ENCODE data around the gene RNF157.
"Not testable (repeated sequence)": the region's sequence is repeated elsewhere in the genome, so short reads cannot be mapped to it uniquely, and the experiment has no call there.

The RNF157 gene

GRCh38 chr17:76186774-76187173 lies 53.5 kb downstream of the RNF157 start:
- FAIRE-seq: not testable (repeated sequence)

GRCh38 chr17:76184290-76184689 lies 56.0 kb downstream of the RNF157 start:
- peak; percentile 81 for FAIRE-seq

- no peak for FAIRE-seq
These were observed 58.1 kb downstream of the RNF157 start for GRCh38 chr17:76182016-76182764.

- FAIRE-seq: no peak
These were observed 60.5 kb downstream of the RNF157 start for GRCh38 chr17:76179496-76180467.

- no peak for FAIRE-seq
These were observed 62.2 kb downstream of the RNF157 start for GRCh38 chr17:76178124-76178523.

- FAIRE-seq: no peak
These were observed 63.4 kb downstream of the RNF157 start for GRCh38 chr17:76176701-76177574.

- FAIRE-seq: no peak
These were observed 66.3 kb downstream of the RNF157 start for GRCh38 chr17:76174037-76174436.

- FAIRE-seq: no peak
These were observed 66.8 kb downstream of the RNF157 start for GRCh38 chr17:76173474-76173873.

GRCh38 chr17:76171706-76172105 lies 68.6 kb downstream of the RNF157 start:
- no peak for FAIRE-seq

GRCh38 chr17:76170114-76170513 lies 70.2 kb downstream of the RNF157 start:
- no peak for FAIRE-seq

- no peak for FAIRE-seq
These were observed 73.4 kb downstream of the RNF157 start for GRCh38 chr17:76166906-76167305.

GRCh38 chr17:76166168-76166567 lies 74.1 kb downstream of the RNF157 start:
- FAIRE-seq: no peak

GRCh38 chr17:76164331-76164730 lies 76.0 kb downstream of the RNF157 start:
- no peak for FAIRE-seq

- FAIRE-seq: no peak
These were observed 76.4 kb downstream of the RNF157 start for GRCh38 chr17:76163919-76164318.

GRCh38 chr17:76161619-76162266 lies 78.5 kb downstream of the RNF157 start:
- no peak for FAIRE-seq

GRCh38 chr17:76160896-76161528 lies 79.3 kb downstream of the RNF157 start:
- FAIRE-seq: peak; percentile 60

- no peak for FAIRE-seq
These were observed 81.1 kb downstream of the RNF157 start for GRCh38 chr17:76159157-76159556.

- FAIRE-seq: no peak
These were observed 82.5 kb downstream of the RNF157 start for GRCh38 chr17:76157759-76158158.

- FAIRE-seq: no peak
These were observed 83.7 kb downstream of the RNF157 start for GRCh38 chr17:76156662-76156991.

GRCh38 chr17:76155988-76156661 lies 84.2 kb downstream of the RNF157 start:
- no peak for FAIRE-seq

Measured in islet of Langerhans (tissue), 1 donor.